ENCODE results near the gene SFXN2. TPM values are rescaled to one million over a fixed set of nuclear protein-coding genes. Genes with fewer than 3 reads are reported as not detected.
"Not testable (repeated sequence)": the region's sequence is repeated elsewhere in the genome, so short reads cannot be mapped to it uniquely, and the experiment has no call there.

The SFXN2 gene
- total RNA-seq, 2 donors from 2014 or later = 9.7 to 27.6 TPM

GRCh38 chr10:102683736-102684135 lies 30.7 kb upstream of the SFXN2 start:
- H3K27ac ChIP-seq = no peak overlapping the region
- H3K4me1 ChIP-seq = no peaks in the 10 kb centered on the region
- intact Hi-C loops (cut with DNase I) = no loop called here
- H3K9me3 ChIP-seq = no peaks in the 10 kb centered on the region
- no peak overlapping the region for H3K4me3 ChIP-seq
- TF ChIP-seq CTCF (IDR thresholded peaks at IDR 0.05) = no peak
- no peaks in the 10 kb centered on the region for H3K36me3 ChIP-seq
- no peaks in the 10 kb centered on the region for H3K27me3 ChIP-seq
- H3K9ac ChIP-seq (ENCODE audit: low read depth in 2 of 2, low read length in 2 of 2) = no peak overlapping the region
- DNase-seq = no peak

GRCh38 chr10:102691285-102692066 lies 23.0 kb upstream of the SFXN2 start:
- DNase-seq = no peak
- Histone ChIP-seq H3K27ac (no peak overlapping the region), H3K9ac (ENCODE audit: low read depth in 2 of 2, low read length in 2 of 2) (no peak overlapping the region), H3K4me1 (no peaks in the 10 kb centered on the region), H3K36me3 (no peaks in the 10 kb centered on the region), H3K4me3 (no peak overlapping the region), H3K9me3 (no peaks in the 10 kb centered on the region), H3K27me3 (no peaks in the 10 kb centered on the region)
- TF ChIP-seq CTCF (IDR thresholded peaks at IDR 0.05) = no peak
- intact Hi-C loops (cut with DNase I) = no loop called here

- H3K27ac ChIP-seq; H3K9ac ChIP-seq (ENCODE audit: low read depth in 2 of 2, low read length in 2 of 2); H3K4me1 ChIP-seq; H3K4me3 ChIP-seq; DNase-seq; H3K9me3 ChIP-seq; H3K36me3 ChIP-seq; intact Hi-C loops (cut with DNase I); H3K27me3 ChIP-seq: not testable (repeated sequence)
Observed at GRCh38 chr10:102695401-102695800, 19.0 kb upstream of the SFXN2 start.

- Histone ChIP-seq H3K9ac (ENCODE audit: low read depth in 2 of 2, low read length in 2 of 2) (no peak overlapping the region), H3K27me3 (no peaks in the 10 kb centered on the region), H3K36me3 (no peaks in the 10 kb centered on the region), H3K9me3 (no peaks in the 10 kb centered on the region), H3K4me1 (no peaks in the 10 kb centered on the region), H3K4me3 (no peak overlapping the region), H3K27ac (no peak overlapping the region)
- no peak for TF ChIP-seq CTCF (IDR thresholded peaks at IDR 0.05)
- intact Hi-C loops (cut with DNase I) = no loop called here
- DNase-seq = no peak
Observed at GRCh38 chr10:102696736-102697135, 17.7 kb upstream of the SFXN2 start.

- Histone ChIP-seq H3K9me3 (no peaks in the 10 kb centered on the region), H3K4me3 (no peak overlapping the region), H3K4me1 (no peaks in the 10 kb centered on the region), H3K9ac (ENCODE audit: low read depth in 2 of 2, low read length in 2 of 2) (no peak overlapping the region), H3K27ac (no peak overlapping the region), H3K36me3 (no peaks in the 10 kb centered on the region), H3K27me3 (no peaks in the 10 kb centered on the region)
- intact Hi-C loops (cut with DNase I) = no loop called here
- no peak for TF ChIP-seq CTCF (IDR thresholded peaks at IDR 0.05)
- no peak for DNase-seq
Observed at GRCh38 chr10:102698894-102699293, 15.5 kb upstream of the SFXN2 start.

GRCh38 chr10:102701272-102701671 lies 13.2 kb upstream of the SFXN2 start:
- H3K4me3 ChIP-seq = no peak overlapping the region
- H3K36me3 ChIP-seq = no peaks in the 10 kb centered on the region
- DNase-seq = no peak
- TF ChIP-seq CTCF (IDR thresholded peaks at IDR 0.05) = no peak
- no peaks in the 10 kb centered on the region for H3K27me3 ChIP-seq
- H3K9ac ChIP-seq (ENCODE audit: low read depth in 2 of 2, low read length in 2 of 2) = no peak overlapping the region
- no peaks in the 10 kb centered on the region for H3K9me3 ChIP-seq
- intact Hi-C loops (cut with DNase I) = loop anchor here (10.0 kb wide), 1 partner anchor 196 kb away; the partner anchor contains the start of genes ACTR1A and SUFU
- H3K4me1 ChIP-seq = no peaks in the 10 kb centered on the region
- no peak overlapping the region for H3K27ac ChIP-seq
